ENCODE measurements around the gene MRPS6.

MRPS6 gene

DNA sequence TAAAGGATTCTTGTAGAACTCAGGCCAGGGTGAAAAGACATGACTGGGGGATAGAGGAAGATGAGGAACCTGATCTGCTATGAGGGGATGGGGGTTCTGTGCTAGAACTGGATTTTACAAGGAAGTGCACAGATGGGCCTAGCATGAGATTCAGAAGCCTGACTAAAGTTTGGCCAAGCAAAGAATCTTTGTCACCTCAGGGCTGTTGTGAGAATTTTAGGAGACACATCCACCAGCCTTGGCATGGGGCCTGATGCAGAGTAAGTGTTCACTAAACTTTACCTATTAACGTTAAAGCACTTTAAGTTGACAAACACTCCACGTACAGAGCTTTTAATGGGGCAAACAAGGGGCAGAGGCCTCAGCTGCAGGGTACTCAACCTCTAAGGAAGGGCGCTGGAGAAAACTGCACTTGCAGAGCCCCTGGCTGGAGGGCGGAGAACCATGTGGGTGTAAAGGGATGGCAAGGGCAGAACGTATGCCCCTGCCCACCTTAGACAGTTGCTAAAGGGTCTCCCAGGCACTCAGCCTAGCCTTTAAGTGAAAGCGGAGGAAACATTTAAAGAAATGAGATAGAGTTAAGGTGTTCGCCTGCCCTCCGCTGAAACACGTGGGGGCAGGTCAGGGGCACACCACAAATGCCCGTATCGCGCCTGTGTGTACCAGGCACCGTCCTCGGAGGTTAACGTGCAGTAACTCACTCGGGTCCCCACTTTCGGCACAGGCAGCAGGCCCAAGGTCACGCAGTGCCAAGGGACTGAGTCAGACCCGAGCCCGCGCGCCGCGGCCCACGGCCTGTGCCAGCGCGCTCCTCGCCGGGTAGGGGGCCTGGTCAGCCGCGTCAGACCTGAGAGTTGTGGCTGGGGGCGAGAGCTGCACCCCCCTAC, 990 bp upstream of the MRPS6 start:
- DNase-seq = peak; percentile 54

DNA sequence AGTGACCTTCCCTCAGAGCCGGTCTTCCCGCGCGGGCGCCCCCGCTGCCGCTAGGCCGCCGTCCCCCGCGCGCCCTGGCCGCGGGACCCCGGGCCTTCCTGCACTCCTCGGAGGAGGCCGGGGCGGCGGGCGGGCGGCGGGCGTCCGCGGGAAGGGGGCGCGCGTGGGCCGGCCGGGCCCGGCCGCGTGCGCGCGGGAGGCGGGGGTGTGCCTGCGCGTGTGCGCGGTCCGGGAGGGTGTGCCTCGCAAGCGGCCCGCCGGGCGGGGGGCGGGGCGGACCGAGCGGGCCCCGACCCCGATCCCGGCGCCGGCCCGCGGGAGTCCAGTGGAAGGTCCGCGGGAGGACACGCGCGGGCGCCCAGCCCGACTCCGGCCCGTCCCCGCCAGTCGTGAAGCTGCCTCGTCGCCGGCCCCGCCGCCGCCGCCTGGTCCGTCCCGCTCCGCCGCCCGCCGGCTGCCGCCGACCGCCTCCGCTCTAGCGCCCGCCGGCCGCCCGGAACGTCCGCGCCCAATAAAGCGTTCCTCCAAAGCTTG, 438 bp downstream of the MRPS6 start:
- peak; percentile 35 for DNase-seq

DNA sequence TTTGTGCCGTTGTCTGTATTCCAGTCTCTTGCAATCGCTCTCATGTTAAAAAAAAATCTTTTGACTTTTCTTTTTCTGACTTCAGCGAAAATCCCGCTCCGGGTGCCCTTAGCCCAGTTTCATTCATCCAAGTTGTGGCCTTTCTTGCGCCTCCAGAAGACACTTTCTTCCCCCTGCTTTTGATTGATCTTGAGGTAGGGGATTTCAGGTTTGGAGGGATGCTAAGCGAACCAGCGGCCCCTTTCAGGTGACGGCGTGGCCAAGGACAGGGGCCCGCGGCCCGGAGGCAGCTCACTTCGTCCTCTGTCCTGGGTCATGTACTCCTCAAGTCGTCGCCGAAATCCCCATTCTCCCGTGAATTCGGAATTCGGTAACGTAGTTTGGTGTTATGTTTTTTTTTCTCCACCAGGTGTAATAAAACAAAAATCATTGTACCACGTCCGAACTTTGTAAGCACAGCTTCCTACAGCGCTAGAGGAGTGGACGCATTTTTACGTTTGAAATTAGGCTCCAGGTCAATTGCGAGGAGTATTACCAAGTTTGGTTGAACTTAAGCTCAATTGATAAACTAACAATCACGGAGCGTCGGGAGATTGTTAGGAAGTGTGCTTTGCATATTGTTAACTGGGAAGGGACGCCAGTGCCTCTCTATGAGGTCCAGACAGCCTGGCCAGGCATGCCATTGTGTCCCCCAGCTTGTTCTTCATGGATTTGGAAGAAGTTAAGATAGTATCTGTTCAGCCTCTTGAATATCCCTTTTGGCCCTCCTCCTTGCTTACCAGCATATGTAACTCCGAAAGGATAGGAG, 1.1 kb downstream of the MRPS6 start:
- no peak for DNase-seq

DNA sequence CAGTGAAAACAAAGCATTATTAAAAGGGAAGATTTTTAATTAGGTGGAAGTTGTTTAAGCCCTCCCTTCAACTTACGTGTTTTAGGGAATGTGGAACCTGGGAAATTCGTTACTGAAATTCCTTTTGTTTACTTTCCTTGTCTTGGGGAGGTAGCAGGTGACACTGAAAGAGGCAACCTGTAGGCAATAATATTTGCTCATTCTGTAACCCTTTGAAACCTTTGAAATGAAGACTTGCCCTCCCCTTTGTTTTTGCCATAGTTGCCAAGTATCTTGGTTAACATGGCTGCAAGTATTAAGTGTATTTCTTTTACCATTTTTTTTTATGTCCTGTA, 1.7 kb downstream of the MRPS6 start:
- no peak for DNase-seq

DNA sequence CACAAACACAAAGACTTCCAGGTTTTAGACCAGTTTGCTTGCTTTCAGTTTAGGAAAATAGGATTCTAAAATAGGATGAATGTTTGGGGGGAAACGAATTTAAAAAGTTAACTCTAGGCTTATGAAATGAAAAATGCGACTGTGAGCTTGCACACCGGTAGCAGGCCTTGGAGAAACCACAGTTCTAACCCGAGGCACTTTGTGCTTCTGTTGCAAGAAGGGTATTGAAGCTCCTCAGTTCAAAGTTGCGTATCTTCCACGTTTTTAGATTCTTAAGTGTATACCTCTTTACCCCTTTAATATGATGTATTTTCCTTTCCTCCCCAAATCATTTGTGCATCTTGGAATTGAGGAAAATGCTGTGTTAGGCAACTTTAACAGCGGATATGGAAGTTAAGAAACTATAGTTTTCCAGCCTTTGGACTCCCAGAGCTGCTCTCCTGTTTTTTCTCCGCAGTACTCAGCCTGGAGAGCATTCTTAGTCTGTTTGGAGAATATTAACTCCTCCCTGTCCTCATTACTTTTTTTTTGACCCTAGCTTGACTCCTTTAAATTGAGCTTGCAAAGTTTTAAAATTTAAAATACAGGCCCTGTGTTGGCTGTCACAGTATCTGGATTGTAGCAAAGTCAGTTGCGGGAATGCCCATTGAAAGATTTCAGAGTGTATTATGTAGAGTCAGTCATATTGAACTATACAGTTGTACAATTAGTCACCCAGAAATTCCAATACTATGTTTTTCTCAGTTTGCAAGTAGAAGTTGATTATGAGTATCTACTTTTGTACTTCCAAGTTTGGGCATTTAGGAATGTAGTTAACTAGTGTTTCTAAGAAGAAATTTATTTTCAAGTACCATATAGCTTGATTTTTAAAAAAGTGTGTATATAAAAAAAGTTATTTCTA, 2.6 kb downstream of the MRPS6 start:
- no peak for DNase-seq

DNA sequence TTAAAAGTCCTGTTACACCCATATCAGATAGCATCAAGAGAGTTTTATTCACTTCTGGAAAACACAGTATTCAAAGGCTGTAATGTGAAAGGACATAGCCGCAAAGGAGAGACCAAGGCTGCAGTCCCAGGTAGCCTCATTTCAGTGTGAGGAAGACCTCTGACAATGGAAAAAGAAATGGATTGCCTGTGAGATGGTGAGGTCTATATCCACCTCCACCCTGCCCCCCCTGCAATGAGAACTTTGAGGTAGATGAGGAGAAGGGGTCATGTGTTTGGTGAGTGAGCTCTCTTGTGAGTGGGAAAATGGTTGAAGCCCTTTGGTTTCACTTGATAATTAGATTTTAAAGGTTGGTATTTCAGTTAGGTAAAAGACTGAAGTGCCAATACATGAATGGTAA, 3.5 kb downstream of the MRPS6 start:
- DNase-seq = no peak

DNA sequence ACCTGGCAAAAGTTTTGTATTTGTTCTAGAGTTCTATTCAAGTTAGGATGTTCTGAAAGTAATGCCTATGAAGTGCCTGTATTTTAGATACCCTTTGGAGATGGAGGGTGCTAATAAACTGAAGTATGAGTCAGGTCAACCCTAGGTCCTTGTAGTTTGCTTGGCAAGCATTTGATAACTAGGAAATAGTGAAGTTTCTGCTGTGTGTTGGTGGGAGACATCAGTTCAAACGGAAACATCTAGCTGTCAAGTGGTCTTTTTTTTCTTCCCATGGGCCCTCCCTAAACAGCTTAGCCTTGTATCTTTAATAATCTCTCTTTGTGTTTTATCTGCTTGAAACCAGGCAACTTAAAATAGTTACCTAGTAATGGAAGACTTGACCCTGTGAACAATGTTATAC, 4.5 kb downstream of the MRPS6 start:
- DNase-seq = no peak

DNA sequence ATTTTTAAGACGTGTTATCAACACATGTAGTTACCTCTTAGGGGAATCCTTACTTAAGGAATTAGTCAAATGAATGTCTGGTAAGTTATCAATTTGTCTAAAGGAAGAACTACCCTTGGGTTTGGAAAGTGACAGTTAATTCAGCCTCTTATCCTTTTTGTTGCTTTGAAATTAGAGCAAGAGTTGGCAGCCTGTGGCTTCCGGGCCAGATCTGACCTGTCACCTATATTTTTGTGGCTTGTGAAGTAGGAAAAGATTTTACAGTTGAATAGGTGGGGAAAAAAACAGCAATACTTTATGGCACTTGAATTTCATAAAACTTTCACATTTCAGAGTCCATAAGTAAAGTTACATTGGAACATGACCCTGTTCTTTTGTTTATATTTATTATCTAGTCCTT, 5.5 kb downstream of the MRPS6 start:
- DNase-seq = no peak

DNA sequence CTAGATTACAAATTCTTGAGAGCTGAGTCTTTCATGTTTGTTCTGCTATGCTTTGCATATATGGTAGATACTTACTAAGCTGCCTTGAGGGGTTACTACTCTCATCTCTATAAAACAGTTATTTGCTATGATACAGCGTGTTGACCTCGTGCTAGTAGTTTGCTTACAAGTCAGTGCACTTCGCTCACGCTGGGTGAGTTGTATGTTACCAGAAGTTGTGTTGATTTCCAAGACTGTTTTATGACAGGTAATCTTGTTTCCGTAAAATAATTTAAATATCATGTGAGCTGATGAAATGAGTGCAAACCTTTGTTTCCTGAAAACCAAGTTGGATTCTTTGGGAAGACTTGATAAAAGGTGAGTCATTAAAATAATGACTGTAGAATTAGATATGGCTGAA, 7.3 kb downstream of the MRPS6 start:
- peak; percentile 17 for DNase-seq

DNA sequence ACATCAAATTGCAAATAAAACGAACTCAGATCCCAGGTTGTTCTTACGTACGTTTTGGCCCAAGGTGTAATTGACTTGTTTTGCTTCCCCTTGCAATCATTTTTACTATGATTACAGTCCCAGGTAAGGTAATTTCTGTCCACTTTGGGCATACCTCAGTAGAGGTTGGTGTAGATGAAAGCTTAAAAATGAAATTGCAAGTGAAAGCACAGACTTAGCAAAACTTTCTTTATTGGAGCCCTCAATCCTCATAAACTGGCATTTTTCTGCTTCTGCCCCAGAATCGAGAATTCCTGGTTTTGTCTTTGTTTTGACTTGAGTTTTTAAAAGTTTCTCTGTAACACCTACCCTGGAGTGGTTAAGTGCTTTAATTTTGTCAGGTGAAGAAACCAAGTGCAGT, 9.4 kb downstream of the MRPS6 start:
- no peak for DNase-seq

DNA sequence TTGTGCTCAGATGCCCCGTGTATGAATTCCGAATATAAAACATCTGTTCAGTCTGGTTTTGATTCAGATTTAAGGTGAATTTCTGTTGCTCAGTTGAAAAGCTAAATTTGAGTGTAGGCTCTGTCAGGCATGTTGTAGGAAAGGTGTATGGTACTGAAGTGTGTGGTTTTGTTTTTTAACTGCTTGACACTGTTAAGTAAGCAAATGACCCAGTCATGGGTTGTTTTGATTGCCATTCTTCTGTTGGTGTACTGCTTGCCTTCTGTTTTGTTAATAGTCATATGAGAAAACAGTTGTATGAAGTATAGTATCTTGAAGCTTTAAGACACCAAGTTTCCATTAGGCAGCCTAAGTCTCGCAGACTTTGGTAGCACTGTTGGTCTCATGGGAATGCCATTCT, 10.0 kb downstream of the MRPS6 start:
- DNase-seq = no peak

DNA sequence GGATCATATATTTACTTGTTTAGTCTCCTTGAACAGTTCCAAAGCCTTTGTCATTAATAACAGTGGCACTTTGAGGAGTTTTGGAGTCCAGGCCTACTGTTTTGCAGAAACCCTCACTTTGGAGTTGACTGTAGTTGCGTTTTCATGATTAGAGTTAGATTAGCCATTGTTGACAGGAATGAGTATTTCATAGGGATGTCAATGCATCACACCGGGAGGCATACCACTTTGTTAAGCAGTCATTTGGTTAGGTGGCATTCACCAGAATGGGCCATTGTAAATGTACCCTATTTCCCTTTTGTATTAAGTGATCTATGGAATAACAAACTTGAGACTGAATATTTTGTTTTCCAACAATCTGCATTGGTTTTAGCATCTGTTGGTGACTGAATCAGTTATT, 11.8 kb downstream of the MRPS6 start:
- no peak for DNase-seq

DNA sequence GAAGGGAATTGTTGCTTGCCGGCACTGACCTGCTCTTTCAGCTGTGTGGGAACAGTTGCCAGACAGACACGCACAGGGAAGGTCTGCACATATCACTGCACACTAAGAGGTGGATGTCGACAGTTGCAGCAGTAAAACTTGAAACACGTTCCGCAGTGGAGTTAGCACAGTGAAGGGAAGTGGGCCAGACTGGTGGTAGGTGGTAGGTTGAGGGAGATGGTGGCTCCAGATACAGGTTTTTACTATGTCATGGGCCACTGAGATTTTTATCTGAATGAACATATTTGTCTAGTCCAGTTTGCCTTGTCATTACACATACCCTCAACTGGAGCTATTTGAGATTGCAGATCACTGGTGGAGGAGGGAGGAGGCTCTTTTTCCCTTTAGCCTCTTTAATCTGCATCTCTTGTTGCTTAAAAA, 13.5 kb downstream of the MRPS6 start:
- DNase-seq = no peak

DNA sequence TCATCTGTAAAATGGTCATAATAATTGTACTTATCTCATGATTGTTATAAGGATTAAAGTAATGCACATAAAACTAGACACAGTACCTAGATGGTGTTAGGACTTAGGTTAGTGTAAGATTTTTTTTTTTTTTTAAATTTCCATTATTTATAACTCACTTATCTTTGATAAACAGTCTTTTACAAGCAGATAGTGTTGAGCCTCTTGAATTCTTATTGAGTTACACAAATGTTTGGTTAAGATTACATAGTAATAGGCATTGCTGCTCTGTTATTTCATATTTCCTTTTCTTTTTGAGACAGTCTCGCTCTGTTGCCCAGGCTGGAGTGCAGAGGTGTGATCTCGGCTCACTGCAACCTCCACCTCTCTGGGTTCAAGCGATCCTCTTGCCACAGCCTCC, 15.4 kb downstream of the MRPS6 start:
- DNase-seq = no peak

DNA sequence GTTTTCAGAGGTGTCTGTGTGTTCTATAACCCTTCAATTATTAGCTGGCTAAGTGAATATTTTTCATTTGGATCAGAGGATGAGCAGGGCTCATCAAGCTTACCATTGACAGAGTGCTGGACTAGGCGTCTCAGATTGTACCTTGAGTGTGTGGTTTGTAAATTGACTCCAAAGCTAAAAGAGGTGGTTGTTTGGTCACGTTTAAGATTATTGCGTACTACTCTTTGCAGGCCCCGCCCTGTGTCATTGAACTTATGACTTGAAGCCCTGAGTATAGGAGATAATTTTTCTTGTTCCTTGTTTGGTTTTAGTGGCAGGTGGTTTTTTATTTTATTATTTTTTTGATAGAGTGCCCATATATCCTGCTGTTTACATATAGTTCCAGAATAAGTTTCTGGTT, 17.7 kb downstream of the MRPS6 start:
- DNase-seq = no peak

DNA sequence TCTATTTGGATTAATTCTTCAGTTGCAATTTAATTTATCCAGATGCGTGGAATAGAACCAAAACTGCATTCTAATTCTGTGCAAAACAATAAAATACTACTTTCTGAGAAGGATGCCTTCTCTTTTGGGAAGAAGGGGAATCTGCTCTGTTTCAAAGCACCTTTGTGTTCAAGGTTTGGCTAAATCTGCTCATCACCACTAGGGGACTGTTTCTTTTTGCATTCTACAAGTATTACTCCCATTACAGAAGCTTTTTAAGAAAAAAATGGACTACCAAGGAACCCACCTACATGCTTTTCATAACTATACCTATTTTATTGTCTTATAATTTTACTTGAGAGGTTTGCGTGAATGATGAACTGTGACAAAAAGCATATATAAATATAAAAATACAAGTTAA, 18.2 kb downstream of the MRPS6 start:
- DNase-seq = no peak

DNA sequence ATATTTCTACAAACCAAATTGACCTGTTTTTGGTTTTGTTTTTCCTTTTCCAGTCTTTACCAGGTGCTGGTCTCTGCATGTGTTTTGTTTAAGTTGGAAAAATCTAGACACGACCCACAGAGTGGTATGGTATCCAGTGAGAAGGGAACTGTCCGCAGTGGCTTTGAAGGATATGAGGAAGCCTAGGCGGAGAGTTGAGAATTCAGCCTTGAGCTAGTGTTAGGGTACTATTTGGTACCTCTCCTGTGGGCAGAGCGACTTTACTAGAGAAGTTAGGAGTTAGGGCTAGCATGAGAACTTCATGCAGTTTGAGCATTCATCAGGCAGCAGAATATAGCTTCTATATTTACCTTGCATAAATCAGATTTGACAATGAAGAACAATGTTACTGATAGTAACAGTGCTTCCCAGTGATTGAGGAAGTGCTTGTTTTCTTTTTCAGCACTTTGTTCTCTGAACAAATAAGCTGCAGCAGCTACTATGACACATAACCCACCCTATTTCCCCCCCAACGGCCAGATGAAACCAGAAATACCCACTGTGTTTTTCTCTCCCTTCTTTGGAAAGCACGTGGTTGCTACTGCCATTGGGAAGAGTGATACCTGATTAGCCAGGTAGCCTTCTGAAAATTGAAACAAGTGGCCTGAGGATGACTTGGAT, 19.0 kb downstream of the MRPS6 start:
- no peak for DNase-seq

DNA sequence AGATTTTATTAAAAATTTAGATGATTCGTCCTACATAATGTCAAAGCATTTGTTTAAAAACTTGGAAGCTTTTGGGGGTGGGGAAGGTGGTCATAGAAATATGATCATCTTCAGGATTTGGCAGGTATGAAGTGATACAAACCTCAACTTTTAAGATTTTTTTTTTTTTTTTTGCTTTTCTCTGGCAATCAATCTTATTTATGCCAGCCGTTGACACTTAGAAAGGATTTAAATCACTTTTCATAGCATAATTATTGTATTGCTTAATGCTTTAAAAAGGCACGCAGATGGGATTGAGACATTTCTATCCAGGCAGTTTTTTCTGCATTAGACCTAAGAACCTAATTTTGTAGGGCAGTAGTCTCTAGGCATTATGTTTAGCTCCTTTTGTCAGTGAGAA, 19.7 kb downstream of the MRPS6 start:
- DNase-seq = no peak

DNA sequence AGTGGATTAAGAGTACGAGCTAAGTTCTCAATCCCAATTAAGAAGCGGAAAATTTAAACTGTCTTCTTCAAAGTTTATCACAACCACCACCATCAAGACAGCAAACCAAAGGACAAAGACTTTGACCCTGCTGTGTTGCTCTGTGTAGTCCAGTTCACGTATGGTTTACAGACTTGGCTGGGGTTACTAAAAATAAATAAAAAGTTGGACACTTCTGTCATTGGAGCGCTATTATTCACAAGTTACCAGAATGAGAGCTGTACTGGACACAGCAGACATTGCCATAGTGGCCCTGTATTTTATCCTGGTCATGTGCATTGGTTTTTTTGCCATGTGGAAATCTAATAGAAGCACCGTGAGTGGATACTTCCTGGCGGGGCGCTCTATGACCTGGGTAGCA, 21.6 kb downstream of the MRPS6 start:
- no peak for DNase-seq

DNA sequence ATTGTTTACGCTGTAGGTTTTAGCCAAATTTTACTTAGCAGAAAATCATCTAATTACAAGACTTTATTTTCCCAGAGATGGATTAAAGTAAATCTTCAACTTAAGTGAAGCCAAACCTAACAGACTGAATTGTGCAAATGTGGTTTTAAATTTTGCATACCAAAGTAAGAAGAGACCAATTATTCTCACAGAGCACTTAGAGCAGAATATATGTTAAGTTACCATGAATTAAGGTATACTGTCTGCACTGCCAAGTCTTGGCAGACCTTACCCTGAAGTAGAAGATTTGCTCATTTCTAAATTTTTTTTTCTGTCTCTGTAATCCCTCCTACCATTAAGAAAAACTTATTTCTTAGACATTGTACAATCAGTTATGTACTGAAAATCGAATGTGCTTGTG, 24.1 kb downstream of the MRPS6 start:
- no peak for DNase-seq

DNA sequence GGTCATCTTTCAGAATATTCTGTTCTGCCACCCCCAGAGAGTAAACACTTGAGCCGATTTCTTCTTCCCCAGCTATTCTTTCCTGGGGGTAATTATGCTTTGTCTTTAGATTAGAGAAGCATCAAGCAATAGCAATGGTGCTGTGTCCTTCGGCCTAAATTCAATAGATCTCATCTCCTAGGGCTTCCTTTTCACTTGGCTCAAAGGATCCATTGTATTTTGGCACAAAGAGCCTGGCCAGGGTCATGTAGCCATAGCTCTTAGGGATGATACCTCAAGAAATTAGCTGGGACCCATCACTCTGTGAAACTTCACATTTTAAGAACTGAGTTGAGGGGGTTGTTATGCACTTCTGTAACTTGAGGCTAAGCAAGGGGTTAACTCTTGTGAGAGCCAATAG, 27.0 kb downstream of the MRPS6 start:
- no peak for DNase-seq

DNA sequence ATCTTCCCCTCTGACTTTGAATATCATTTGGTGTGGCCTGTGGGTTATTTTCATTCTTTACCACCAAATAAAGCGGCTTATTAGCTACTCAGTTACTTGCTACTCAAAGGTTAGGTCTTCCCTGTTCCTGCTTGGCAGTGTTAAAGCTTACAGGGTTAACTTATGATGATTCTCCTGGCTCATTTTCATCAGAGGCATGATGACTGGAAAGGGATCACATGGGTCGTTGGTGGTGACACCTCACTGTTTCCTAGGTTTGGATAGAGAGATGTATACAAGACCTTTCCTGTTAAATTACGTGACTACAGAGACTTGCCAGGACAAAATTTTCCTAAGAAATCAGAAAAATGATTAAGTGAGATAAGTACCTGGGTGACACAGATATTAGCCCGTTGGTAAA, 27.4 kb downstream of the MRPS6 start:
- DNase-seq = no peak
